Globus pallidus (tissue), 1 donor: ENCODE measurements around the gene PPP2R2D.
A peak's percentile ranks its signal among the peaks of the same experiment; 100 is the strongest.
"Not testable (repeated sequence)": the region's sequence is repeated elsewhere in the genome, so short reads cannot be mapped to it uniquely, and the experiment has no call there.

Source experiments
- DNase-seq: peaks from one replicate; pipeline ENCODE4 v3.0.0-alpha.2; 2015; ENCODE audit warnings: low spot score

Gene PPP2R2D

DNA sequence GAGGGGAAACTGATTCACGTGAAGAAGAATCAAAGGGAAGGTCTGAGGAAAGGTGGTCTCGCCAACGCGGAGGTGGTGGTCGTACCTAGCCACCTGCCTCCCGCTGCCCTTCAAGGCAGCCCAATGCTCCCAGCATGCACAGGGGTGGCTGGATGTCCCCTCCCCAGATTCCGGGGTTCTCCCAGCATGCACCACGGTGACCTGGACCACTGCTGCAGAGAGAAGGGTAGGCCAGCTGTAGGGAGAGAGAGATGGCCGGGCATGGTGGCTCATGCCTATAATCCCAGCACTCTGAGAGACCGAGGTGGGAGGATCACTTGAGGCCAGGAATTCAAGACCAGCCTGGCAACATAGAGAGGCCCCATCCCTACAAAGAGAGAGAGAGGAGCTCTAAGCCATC, 32.4 kb upstream of the PPP2R2D start:
- DNase-seq = no peak

DNA sequence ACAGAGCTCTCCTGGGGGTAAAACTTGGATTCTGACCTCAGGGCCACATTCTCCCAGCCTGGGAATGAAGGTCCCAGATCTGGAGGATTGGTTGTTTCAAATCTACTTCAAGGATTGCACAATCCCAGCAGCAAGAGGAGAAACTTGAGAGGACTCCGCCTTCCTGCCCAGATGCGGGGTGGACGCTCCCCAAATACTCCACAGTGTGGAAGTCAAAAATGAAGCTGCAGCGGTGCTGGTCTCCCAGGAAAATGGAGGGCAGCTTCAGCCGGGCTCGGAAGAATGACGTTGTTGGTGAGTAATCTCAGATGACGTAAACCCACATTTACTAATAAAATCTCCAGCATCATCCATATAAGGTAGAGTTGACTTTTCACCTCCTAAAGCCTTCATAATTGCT, 31.5 kb upstream of the PPP2R2D start:
- no peak for DNase-seq

DNA sequence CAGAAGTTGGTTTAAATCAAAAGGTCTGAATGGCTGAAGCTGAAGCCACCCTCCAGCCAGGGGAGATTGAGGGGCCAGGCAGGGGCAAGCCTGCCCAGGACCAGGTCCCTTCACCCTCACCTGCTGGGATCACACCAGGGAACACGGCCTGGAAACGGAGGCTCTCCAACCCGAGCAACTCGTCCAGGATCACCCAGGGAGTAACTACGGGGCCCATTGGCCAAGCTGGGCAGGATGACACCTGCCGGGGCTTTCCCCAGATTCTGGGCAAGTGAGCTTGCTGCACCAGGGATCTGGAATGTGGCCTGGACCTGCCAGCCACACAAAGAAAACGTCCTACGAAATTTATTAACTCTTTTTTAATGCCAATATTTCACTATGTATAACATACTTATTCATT, 30.4 kb upstream of the PPP2R2D start:
- no peak for DNase-seq

GRCh38 chr10:131870831-131871672, 29.8 kb upstream of the PPP2R2D start:
- DNase-seq = no peak

- DNase-seq = no peak
These were observed 29.2 kb upstream of the PPP2R2D start for GRCh38 chr10:131871673-131872005.

- DNase-seq = no peak
These were observed 28.6 kb upstream of the PPP2R2D start for GRCh38 chr10:131872011-131872826.

DNA sequence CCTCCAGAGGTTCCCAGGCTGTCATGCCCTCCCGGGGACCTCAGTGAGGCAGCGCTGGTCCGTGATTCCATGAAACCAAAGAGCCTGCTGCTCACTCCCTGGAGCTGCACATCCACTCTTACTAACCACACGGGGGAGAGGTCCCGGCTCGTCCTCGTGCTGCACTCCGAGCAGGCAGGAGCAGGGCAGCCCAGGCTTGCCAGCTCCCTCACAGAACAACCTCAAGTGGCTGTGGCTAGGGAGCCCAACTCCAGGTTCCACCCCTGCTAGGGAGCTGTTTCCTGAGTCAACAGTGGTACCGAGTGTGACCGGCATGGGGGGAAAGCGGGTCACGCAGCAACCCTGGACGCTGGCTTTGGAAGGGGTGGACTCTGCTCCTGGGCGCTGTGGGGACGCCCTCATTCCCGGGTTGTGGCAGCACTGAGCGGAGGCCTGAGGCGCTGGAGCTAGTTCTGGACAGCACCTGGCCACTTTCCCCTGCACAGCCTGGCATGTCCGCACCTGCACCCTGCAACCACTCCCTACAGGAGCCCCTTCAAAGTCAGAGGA, 27.9 kb upstream of the PPP2R2D start:
- no peak for DNase-seq

DNA sequence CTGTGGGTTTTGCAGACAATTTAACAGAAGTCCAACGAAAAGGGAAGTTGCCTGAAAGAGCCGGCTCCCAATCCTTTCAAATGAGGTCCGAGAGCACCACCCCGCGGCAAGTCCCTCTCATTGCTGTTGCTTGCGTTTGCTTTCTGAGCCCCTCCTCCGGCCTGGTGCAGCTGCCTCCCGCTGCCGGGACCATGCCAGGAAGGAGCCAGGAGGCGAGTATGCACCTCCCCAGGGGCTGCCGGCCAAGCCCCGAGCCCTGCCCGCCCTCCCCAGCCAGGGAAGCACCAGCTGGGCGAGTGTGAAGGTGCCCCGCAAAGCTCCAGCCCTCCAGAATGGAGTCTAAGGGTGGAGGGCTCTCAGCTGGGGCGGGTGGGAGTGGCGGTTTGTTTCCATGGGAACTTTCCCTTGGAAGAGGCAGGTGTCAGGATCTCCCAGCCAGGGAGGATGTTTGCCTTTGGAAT, 25.8 kb upstream of the PPP2R2D start:
- peak; percentile 65 for DNase-seq

DNA sequence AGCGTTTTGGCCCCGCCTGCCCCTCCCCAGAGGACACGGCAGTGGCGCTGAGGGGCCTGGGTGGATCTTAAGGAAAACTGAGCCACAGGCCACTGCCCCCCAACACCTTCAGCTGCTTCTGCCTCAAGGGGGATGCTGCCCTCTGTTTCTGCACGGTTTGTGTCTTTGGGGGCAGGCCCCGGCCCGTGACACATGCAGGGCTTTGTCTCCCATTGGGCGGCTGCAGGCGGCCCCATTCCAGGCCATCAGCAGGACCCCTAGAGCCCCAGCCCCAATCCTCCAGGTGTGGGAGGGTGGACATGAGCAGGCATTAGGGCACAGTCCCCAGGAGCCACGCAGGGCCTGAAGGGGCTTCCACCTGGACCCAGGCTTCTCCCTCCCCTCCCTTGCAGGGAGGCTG, 25.3 kb upstream of the PPP2R2D start:
- no peak for DNase-seq

DNA sequence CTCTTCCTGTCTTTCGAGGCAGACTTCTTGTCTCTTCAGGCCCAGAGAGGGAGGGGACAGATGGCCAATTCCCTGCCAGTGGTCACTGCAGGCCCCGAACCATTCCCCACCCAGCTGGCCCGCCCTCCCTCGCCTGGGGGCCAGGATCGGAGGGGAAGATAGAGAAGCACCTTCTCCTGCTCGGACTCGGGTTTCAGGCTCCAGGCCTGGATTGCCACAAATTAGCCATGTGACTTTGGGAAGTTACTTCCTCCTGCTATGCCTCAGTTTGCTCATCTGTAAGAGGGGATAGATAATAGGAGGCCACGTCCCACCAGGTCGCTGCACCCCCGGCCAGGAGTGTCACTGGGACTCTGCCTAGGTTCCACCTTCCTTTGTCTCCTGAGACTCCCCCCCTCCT, 24.8 kb upstream of the PPP2R2D start:
- no peak for DNase-seq

DNA sequence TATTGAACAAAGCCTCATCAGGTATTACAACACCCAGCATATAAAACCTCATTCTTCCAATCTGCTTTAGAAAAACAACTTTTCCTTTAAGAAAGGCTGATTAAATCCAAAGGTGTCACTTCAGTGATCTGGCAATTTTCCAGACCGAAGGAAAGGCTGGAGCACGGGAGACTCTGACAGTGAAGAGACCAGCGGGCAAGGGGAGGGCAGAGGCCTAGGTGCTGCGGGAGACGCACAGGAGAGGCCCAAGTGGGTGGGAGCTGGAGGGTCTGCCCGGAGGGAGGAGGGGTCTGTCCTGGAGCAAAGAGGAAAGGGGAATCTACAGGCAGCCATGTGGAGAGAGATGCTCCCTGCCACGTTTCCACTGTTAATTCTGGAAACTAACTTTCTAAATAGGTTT, 24.3 kb upstream of the PPP2R2D start:
- no peak for DNase-seq

DNA sequence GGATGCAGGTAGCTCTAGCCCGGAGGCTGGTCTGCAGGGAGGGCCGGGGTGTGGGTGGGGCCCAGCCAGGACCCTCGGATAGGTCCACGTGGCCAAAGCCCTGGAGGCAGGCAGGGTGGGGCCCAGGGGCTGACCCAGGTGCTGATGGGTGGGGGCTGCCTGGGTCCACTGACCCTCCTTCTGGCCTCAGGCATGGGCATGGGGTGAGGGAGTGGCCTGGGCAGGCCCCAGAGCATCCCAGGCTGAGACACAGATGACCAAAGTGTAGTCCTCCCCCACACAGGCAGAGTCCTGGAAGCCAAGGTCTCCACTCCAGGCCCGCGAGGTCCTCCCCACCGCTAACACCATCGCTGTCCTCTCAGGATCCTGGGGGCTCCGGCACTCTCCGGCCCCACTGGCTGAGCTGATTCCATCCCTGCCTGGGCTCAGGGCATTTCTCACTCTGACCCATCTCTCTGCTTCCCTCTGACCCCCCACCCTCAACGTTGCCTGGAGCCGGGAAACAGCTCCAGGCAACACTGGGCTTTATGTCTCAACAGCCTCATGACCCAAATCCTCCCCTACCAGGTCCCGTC, 20.7 kb upstream of the PPP2R2D start:
- no peak for DNase-seq

DNA sequence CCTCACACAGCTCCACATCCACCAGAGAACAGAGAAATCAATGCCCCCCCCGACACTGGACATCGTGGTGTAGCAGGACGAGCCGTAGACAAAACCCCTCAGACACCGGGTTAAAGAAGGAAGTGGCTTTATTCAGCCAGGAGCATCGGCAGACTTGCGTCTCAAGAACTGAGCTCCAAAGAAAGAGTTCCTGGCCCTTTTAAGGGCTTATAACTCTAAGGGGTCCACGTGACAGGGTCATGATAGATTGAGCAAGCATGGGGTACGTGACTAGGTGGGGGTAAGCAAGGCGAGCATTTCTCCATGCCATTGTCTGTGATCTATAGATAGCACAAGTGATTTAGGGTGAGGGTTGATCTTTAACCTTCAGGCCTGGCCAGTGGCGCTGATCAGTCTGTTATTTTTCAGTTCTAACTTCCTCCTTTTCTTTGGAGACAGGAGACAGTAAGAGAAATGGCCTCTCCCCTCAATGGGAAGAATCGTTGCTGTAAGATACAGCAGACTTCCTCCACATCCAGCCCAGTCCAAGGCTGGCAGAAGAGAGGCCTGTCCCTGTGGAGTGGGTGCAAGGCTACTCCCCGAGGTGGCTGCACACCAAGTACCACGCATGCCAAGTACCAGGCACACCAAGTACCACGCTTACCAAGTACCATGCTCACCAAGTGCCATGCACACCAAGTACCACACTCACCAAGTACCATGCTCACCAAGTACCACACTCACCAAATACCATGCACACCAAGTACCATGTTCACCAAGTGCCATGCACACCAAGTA, 19.5 kb upstream of the PPP2R2D start:
- DNase-seq = no peak

- DNase-seq = no peak
These were observed 18.7 kb upstream of the PPP2R2D start for GRCh38 chr10:131882151-131882550.

- no peak for DNase-seq
These were observed 18.0 kb upstream of the PPP2R2D start for GRCh38 chr10:131882590-131883451.

- not testable (repeated sequence) for DNase-seq
These were observed 17.0 kb upstream of the PPP2R2D start for GRCh38 chr10:131883621-131884393.

DNA sequence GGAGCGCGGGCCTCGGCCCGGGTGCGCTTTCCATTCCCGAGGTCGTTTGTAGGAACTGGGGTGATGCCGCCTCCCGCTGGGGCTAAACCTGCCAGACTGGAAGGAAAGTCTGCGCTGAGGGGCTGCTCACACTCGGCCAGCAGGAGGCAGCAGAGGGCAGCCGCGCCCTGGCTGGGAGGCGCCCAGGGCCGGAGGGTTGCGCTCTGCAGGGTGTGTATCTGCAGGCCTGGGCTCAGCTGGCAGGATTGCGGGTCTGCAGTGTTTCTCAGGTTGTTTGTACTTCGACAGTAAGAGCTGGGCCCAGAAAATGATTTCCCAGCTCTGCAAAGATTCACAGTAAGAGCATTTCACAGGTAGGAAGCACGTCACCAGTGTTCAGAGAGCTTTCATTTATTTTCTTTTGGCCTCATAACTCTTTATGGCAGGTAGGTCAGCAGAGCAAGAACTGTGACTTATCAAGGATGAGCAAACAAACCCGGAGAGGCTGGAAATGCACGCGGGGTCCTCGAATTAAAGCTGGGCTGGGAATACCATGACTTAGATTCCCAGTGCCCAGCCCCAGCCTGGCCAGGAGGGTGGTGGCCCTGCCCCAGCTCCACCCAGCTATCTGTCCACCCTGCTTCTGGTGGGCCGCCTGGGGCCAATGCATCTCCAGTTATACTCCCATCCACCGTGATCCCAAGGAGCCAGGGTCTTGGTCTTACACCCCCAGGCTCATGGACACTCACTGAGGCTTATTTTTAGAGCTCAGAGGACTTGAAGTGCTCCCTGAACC, 15.2 kb upstream of the PPP2R2D start:
- peak; percentile 50 for DNase-seq

- DNase-seq = no peak
These were observed 14.6 kb upstream of the PPP2R2D start for GRCh38 chr10:131886237-131886636.

DNA sequence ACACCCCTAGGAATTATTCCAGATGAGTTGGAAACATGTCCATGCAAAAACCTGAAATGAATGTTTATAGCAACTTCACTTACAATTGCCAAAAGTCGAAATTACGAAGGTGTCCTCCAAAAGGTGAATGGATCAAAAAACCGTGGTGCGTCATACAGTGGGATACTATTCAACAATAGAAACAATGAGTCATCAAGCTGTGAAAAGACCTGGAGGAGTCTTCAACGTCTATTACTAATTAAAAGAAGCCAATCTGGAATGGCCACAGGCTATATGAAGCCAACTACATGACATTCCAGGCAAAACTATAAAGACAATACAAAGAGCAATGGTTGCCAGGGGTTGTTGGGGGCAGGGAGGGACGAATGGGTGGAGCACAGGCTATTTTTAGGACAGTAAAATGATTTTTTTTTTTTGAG, 12.6 kb upstream of the PPP2R2D start:
- DNase-seq = no peak
